Measurements from ENCODE around the gene TTC34.
"Not testable (repeated sequence)": the region's sequence is repeated elsewhere in the genome, so short reads cannot be mapped to it uniquely, and the experiment has no call there.

TTC34 gene

DNA sequence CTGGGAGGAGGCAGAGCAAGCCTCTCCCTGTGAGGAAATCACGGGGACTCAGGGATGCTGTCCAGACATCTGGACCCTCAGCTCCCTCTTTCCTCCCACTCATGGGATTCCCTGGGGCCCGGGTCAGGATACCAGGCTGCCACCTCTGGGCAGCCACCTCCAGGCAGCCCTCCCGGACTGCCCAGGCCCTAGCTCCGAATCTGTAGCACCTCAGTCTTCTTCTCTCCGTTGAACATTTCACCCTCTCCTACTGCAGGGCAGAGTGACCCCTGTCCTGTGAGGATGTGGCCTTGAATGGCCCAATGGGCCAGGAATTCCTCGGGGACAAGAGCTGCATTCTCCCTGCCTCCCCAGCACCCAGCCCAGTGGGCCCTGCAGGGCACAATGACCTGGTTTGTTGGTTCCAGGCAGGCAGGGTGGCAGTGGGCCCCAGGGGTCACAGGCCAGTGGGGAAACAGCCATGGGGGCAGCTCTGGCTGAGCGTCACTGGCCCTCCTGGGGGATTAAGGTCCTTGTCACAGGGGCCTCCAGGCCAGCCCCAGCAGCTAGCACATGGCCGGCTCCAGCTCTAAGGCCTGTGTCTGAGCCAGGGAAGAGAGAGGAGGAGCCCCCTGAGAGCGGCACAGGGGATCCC lies 9.5 kb upstream of the TTC34 start:
- ATAC-seq: no peak

DNA sequence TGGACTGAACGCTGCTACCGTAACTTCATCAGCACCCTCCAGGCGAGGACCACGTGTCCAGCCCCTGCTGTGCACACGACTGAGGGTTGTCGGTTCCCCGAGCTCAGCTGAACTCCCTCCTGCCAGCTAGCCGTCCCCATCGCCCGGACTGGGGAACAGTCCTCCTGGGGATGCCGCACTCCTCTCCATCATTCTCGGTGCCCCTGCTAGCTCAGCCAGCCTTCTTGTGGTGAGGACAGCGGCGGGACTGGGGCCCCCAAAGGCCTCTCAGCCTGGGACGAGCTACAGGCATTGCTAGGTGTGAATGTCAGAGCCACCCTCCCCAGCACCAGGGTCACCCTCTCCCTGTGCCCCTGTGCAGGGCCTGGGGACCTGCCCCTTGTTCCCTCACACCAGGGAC lies 8.8 kb upstream of the TTC34 start:
- ATAC-seq: no peak

DNA sequence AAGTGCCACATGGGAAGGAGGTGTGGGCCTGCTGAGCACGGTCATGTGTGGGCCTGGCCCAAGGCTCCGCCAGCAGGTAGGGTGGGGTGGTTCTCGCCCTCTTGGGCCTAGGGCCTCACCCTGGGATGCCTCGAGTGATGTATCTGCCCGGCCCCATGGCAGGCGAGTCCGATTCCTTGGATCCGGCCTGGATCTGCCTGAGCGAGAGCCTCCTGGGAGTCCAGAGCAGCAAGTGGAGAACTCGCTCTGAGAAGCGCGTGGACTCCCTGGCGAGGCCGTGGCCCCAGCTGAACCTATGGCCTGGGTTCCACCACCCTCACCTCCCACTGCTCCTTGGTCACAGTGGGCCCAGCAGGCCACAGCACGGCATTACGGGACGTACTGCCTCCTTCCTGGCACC lies 8.2 kb upstream of the TTC34 start:
- ATAC-seq: no peak

DNA sequence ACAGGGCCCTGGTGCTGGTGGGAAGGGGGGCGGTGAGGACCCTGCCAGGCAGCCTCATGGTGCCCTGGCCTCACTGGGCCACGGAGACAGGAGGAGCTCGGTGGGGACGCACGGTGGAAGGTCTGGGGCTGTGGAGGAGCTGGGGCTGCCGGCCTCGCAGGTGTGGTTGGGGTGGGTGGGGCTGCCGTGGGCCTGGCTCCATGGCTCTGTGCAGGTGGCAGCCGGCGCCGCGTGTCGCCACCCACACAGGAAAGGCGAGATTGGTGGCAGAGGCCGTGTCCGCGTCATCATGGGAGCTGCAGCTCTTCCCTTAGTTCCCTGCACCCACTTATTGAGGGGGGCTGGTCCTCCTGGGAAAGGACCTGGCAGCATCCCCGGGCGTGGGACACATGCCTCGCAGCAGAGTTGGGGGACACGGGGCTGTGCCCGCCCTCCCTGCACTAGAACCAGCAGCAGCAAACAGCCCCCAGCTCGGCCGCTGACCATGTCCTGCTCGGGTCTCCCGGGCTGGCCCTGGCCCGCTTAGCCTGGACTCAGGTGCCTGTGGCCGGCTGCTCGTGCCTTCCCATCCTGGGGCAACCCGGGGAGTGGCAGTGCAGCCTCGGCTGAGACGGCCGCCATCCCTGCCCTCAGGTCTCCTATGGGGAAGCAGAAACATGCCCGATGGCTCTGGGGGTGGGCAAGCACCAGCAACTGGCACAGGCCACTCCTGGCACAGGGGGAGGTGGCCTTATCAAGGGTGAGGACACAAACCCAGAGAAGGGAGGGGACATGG lies 7.5 kb upstream of the TTC34 start:
- ATAC-seq: no peak

DNA sequence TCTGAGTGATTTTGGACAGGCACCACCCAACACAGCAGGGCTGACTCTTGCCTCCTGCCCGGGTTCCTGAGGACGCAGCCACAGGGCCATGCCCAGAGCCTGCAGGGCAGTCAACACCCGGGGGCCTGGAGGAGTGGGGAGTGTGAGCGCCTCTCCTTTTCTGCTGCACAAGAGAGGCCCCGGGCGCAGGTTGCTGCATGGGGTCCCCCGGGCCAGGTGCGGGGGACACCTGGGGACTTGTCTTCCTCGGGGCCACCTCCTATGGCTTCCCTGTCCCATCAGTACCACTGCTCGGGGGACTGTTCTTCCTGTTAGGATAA lies 6.9 kb upstream of the TTC34 start:
- no peak for ATAC-seq

DNA sequence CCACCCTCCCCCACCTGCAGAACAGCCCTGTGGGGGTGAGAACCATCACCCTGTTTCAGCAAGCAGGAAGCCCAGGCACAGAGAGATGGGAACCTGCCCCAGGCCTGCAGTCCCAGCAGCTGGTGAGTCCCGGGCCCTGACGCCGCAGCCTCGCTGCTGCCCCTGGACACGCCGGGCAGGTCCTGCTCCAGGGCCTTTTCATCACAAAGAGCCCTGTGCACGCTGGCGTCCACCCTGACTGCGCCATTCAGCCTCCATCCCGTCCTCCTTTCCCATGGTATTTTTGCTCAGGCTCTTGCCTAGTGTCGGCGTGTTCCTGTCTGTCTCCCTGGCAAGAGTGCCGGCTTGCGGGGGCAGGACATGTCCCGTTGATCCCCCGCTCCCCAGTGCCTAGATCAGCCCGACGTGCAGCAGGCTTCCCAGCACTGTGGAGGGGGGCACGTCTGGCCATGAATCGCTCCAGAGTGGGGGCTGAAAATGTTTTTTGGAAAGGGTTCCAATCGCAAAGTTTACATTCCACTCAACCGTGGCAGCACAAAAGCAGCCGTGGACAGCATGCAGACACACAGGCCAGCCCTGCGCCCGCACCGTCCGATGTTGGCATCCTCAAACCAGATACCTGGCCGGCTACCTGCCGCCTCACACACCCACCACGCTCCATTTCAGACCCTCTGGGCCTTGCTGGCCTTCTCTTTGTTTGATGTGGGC lies 6.3 kb upstream of the TTC34 start:
- ATAC-seq: no peak

DNA sequence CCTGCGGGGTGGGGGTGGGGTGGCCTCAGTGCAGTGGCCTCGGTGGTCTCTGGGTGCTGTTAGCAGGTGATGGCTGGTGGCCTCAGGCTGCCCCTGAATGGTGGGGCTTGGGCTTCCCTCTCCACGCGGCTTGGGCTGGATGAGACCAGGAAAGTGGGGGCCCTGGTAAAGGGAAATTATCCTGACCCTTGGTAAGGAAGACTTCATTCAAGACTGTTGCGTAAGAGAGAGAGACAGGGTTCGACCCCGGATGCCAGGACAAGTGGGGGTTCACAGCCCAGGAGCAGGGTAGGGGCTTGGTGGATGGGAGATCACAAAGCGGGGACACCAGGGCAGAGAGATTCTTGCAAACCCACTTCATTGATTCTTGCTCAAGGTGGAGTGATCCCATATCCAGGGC lies 5.5 kb upstream of the TTC34 start:
- ATAC-seq: no peak

DNA sequence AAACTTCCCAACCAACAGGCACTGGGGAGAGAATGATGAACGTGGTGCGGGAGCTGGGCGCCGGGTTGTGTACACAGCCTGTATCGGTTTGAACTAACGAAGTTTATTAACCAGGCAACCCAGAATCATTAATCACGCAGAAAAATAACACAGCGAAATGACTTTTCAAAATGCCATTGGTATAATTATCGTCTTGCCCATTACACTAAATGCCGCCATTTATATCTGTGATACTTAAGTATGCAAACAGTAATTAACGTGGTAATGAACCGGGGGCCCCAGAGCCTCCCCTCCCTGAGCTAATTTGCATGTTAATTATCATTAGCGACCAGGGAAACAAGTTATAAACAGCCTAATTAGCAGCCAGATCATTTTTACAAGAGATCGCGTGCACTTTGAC lies 5.1 kb upstream of the TTC34 start:
- ATAC-seq: no peak

DNA sequence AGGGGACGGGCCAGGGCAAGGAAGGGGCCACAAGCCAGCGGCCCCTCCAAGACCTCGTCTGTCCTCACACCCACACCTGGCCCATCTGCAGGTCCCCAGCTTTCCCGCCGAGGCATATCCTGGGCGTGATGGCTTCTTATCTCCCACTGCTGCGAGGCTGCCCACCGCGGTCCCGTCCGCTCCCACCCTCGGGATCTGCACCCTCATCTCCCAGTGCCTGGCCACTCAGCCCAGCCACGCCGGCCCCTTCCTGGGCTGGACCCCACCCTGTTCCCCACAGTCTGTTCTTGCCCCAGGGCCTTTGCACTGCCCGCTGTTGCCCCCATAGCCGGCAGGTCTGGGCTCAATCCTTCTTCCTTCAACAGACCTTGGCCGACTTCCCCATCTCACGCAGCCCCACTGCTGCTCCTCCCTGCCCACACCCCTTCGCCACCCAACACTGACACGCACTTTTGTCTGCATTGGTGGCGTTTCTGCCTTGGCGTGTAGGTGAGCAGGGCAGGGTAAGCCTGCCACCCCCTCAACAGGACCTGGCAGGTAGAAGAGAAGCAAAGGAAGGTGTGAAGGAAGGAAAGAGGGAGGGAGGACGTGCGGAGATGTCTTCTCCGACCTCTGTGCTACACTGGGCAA lies 4.4 kb upstream of the TTC34 start:
- ATAC-seq: no peak

DNA sequence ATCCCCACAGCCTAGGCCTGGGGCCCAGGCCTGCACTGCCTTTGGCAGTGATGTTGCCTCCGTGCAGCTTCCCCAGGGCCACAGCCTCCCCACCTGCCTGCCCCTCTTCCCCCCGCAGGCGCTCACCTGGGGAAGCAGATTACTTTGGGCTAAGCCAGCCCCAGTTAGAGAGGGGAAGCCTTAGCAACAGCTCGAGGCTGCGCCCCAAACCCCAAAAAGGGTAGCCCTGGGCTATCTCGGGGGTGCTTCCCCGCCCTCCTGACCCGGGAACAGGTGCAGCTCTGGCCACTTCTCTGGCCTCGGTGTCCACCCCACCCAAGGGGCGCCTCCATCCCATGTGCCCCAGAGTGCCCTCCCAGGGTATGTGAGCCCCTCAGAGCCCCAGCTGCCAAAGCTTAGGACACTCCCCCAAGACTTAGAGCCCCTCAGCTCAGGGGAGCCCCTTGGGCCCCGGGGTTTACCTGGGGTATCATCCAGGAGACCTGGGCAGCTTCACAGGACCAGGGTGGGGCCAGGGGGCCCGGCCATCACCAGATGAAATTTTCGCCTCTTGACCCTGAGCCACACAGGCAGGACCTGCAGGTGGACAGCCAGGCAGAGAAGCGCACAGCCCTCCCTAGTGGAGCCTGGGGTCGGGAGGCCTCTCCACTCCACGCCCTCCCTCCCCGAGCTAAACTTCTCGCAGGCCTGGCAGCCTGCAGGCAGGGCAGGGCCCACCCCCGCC lies 3.3 kb upstream of the TTC34 start:
- no peak for ATAC-seq

DNA sequence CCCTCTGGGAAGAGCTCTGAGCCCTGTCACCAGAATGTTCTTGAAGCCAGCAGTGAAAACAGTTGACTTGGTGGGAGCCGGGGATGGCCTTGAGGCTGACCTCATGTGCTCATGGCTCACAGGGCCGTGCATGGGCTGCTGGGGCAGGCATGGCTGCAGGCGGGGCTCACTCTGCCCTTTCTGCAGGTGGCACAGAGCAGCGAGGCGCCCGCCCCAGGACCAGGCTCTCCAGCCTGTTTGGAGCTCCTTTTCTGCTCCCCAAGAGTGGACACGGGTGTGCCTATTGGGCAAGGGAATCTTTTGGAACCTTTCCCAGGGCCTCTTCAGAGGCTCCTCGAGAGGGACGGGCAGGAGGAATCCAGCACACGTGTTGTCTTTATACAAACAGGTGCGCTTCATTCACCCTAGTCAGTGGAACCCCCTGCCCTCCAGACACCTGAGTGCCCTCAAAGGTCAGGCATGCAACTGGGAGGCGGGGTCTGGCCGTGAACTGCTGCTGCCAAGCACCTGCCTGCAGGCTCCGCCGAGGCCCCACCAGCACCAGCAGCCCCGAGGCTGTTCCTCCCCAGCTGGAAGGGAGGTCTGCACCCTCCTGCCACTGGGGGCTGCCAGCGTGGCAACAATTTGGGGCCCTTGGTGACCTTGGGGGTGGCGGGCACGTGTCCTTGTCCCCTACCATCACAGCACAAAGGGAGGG lies 2.6 kb upstream of the TTC34 start:
- ATAC-seq: no peak

DNA sequence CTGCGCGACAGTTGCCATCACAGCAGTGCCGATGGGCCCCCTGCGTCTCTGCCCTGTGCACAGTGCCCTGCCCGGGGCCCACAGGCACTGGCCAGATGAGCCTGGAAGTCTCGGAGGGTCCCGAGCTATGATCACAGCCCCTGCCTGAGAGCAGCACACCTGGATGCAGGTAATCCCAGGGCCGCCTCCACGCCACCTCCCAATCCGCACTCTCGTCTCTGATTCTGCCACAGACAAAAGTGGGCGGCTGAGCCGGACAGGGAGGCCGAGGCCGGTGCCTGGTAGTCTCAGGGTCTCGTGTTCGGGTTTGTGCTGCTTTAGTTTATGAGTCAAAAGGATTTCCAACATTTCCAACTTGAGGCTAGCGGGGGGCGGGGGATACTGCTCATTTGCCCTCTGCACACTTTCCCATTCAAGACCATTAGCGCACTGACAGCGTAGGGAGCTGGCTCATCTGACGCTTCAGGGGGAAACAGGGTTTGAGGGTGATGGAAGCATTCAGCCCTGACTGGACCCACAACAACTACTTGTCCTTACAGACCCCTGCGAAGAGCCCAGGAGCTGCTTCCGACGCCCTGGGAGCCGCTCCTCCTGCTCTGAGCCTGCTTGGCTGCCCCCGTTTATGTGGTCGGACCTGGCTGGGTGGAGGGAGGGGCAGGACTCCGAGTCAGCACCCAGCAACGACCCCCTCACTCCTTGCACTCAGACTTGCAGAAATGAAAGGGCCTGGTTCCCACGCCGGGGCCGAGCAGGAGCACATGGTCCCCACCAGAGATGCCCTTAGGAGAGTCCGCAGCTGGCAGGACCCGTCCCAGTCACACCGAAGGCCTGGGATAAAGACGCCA lies 1.8 kb upstream of the TTC34 start:
- ATAC-seq: no peak

DNA sequence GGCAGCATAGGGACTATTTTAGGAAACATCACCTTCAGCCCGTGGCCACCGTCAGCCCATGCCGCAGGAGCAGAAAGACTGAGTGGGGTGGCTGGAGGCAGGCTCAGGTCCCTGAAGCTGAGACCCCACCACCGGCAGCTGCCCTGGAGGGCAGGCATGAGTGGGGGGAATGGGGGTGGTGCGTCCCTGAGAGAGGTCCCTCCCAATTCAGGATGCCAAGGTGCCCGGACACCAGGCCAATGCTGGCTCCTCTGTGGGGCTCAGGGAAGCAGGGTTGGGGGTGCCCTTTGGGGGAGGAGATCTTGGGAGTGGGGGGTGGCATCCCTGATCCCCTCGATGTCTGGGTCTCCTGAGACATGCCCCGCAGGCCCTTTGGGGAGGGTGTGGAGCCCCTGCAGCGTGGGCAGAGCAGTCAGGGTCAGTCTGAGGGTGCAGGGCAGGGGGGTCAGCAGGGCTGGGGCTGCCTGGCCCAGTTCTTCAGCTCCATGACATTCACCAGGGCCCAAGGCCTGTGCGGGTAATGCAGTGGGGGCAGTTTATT lies 998 bp upstream of the TTC34 start:
- no peak for ATAC-seq

DNA sequence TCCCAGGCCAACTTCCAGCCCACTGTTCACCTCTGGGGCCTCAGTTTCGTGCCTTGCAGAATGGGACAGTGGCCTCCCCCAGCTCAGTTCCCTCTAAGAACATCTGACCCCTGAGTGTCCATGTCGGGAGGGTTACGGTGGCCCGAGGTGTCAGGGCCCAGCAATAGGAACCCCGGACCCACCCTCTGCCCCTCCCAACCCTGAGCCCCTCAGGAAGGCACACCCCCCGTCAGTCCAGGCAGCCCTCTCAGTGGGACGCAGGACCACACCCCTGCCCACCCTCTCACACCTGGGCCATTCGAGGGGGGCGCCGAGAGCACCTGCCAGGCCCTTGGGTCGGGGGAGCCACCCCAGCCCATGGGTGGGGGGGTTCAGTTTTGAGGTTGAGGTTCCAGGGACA lies 447 bp downstream of the TTC34 start:
- no peak for ATAC-seq

DNA sequence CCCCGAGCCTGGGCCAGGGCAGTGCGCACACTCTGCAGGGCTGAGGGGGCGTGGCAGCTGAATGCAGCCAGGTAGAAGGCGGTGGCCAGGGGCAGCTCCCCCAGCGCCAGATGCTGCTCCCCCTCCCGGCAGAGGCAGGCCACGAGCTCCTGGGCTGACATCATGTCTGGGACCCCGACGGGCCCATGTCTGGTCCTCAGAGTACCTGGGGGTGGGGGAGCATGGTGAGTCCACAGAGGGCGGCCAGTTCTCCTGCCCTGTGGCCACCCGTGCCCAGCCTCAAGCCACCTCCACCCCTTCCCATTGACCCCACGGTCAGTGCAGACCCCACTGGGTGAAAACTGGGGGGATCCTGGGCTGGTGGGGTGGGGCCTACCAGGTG lies 838 bp downstream of the TTC34 start:
- ATAC-seq: no peak

DNA sequence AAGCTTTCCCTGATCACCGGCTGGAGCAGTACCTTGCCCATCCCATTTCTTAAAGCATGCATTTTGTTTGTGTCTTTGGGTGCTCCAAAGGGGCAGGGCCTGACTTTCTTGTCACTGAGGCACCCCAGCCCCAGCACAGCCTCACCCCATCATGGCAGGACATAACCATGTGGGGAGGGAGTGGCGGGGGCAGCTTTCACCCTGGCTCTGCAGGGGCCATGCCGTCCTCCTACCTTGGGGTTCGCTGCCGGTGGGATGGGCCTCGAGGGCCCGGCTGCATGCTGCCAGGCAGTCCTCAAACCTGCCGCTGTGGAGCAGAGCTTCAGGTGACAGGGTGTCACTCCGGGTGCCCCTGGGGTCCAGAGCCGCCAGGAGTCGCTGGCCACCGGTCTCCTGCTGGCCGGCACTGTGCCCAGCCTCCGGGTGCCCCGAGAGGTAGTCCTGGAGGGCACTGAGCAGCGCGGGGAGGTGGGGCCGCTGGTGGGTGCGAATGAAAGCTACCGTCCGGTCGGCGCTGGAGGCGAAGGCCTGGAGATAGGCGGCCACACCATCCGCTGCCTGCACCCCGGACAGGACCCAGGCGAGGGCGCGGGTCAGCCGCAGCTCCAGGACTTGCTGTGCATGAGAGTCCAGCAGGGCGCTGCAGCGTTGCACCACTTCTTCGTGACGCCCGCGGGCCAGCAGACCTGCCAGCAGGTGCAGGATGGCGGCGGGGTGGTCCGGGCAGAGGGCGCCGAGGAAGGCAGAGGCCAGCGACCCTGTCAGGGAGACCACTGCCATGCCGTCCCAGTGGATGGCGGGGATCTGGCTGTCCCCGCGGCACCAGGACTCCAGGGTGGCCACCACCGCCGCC lies 1.5 kb downstream of the TTC34 start:
- ATAC-seq: no peak

DNA sequence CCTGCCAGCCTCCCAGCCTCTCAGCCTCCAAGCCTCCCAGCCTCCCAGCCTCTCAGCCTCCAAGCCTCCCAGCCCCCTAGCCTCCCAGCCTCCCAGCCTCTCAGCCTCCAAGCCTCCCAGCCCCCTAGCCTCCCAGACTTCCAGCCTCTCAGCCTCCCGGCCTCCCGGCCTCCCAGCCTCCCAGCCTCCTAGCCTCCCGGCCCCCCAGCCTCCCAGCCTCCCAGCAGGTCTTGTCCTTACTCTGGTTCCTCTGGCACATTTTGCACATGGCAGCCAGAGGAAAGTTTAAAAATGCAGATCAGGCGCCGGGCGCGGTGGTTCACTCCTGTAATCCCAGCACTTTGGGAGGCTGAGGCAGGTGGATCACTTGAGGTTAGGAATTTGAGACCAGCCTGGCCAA lies 2.5 kb downstream of the TTC34 start:
- ATAC-seq: not testable (repeated sequence)

DNA sequence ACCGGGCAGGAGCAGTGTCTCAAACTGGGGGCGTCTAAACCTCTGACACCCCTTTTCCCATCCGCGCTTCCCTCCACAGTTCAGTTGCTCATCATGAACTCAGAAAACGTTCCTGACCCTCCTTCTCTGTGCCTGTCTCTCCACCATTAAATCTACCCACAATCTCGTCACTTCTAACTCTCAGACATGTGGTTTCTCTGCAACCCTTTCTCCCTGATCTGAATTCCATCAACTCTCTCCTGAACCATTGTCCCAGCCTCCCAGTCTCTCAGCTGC lies 3.8 kb downstream of the TTC34 start:
- ATAC-seq: no peak

DNA sequence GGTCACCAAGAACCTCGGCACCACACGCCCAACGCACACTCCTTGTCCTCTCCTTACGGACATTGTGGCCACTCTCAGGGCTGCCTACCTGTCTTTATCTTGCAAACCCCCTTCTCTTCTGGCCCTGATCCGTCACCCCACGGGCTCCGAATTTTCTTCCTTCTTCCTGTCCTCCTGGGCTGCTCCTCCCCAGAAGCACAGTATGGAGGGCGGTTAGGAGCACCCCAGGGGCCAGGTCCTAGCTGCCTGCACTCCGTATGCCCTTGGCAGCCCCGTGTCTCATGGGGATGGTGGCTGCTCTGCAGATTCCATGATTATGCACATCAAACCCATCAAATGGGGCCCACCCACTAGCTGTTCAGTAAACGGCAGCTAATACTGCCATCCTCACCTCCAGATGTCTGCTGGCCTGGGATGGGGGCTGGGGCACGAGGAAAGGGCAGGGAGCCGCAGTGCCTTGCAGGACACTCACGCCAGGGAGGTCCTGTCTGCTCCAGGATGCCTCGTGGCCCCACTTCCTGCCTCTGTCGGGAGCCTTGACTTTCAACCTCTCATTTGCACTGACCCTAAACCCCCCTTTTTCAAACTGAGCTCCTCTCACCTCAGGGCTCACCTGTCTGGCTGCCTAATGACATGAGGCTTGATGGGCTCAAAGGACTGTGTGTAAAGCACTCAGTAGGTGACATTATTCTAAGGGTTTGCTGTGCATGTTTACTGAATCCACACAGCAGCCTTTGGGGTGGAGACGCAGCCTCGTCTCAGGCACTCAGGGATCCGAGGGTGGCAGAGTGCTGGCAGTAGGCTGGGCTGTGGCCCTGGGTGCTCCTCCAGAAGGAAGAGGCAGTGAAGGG lies 4.4 kb downstream of the TTC34 start:
- no peak for ATAC-seq

DNA sequence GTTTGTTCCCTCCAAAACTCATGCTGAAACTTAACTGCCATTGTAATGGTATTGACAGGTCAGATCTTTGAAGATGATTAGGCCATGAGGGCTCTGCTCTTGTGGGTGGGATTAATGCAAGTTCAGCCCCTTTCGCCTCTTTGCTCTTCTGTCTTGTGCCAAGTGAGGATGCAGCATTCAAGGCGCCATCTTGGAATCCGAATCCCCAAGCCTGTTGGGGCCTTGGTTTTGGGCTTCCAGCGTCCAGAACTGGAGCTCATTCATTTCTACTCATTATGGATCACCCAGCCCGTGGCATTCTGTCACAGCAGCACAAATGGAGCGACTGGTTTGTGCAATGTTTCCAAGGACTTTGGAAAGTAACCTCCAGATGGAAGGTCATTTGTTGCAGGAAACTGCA lies 5.6 kb downstream of the TTC34 start:
- no peak for ATAC-seq
